Stimulated activated CD8-positive, alpha-beta memory T cell treated with anti-CD3 and anti-CD28 coated beads, Interleukin-2, amount 100 ng/mL, for 48 hours (primary cell): ENCODE data around the gene ABI3.

Experiments
- DNase-seq, 2 donors: peaks; one replicate each; pipeline ENCODE4 v3.0.0-alpha.2; 2020; ENCODE audit warnings: low read depth in 2 of 2

Gene ABI3

DNA sequence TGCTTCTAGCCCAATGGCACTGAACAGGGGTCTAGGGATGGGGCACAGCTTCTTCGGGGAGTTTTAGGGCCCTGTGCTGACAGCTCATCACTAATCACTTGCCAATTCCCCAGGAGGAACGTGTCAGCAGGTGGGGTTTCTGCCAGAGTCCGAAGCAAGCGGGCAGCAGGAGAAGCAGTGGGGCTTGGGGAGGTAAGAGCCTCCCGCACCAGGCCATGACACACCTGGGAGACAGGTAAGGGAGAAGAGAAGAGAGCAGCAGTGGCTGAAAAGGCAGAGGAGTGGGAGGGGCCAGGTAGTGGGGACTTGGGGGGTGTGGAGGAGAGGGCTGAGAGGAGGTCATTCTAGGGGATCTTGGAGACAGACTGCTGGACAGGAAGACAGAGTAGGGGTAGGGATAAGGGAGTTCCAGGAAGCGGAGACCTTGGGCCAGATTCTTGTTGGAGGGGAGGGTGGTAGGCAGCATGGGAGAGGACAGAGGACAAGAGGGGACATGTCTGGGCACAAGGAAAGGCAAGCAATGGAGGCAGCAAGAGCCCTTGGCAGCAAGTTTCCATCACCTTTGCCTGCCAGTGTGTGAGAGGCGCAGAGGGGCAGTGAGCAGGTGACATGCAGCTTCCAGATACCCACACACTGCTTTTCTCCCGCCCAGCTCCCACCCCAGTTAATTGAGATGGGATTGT, 15.2 kb downstream of the ABI3 start:
- DNase-seq = no peak

DNA sequence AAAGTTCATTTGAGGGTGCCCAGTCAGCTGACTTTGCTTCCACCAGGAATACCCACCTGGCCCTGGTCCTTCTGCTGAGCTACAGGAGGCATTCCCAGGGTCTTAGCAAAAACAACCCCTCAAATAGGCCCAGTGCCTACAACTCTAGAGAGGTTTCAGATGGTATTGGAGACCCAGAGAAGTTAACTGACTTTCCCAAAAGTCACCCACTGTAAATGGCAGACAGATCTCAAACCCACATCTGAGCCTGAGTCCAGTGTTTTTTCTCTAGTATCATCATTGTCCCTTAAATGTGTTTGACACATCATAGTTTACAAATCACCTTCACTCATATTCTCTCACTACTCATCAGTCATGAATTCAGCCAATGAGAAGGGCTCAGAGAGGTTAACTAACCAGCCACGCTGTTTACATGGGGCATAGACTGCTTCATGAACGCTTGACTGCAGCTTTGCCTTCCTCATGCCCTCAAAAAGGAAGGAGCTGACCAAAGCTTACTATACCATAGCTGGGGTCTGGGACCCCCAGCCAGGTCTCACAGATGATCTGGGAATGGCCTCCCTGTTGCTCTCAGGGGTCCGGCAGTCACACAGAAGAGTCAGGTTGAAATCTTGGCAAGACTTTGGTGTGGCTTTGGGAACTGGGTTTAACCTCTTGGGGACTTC, 16.4 kb downstream of the ABI3 start:
- DNase-seq = no peak

DNA sequence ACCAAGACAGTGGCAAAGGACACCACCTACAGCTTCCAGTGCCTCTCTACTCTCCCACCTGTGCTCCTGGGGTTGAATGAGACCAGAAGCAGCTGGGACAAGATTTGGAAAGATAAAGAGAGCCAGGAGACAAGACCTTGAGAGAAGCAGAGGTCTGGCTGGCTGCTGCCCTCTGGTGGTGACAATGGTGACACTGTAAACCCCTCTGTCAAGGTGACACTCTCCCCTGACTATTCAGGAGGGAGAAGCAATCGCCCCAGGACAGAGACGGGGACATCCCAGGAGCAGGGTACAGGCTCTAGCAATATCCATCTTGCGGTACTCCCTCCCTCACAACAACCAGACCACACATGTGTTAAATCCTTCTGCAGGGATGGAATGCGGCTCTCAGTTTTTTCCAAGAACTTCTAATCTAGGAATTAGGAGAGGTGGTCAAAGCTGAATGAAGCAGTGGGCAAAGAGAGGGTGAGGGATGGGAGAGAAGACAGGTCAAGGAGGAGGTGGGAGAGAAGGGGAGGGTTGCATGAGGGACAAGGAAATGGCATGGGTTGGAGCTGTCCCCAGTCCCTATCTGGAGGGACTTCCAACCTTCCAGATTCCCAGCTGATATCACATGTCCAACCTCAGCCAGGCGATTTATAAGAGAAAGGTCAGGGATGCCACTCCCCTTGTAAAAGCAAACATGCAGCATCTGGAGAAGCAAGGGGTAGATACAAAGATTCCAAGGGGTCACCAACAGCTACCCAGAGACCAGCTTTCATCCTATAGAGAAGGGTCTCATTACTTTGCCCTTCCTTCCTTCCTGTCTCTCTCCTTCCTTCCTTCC, 17.1 kb downstream of the ABI3 start:
- peak; percentile 66 to 69 for DNase-seq

DNA sequence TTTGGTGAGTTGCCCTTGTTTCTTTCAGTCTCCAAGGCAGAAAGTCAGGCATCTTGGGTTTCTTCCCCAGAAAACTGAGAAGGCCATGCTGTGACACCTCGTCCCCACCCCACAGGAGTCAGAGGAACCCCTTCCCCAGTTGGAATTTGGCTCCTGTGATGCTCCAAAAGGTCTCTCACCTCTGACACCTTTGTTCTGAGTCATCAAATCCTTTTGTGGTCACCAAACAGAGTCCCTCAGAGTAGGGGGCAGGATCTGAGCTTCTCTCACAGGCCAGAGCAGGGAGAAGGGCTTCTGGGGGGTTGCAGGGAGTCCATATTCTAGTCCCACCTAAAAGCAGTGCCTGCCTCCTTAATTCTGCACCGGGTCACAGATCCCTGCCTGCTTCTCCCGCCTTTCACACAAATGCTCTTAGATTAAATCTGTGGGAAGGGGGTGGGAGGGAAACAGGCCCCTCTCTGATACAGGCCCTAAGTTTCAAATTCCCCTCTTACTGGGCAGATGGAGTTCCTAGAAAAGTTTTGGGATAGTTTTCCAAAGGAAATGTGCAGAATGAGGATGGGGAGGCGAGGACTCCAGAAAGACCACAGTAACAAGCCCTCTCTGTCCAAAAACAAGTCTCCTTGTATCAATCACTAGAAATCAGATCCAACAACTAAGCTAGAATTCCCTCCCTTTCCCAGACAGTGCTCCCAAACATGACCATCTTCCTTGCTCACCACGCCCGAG, 18.7 kb downstream of the ABI3 start:
- no peak for DNase-seq

DNA sequence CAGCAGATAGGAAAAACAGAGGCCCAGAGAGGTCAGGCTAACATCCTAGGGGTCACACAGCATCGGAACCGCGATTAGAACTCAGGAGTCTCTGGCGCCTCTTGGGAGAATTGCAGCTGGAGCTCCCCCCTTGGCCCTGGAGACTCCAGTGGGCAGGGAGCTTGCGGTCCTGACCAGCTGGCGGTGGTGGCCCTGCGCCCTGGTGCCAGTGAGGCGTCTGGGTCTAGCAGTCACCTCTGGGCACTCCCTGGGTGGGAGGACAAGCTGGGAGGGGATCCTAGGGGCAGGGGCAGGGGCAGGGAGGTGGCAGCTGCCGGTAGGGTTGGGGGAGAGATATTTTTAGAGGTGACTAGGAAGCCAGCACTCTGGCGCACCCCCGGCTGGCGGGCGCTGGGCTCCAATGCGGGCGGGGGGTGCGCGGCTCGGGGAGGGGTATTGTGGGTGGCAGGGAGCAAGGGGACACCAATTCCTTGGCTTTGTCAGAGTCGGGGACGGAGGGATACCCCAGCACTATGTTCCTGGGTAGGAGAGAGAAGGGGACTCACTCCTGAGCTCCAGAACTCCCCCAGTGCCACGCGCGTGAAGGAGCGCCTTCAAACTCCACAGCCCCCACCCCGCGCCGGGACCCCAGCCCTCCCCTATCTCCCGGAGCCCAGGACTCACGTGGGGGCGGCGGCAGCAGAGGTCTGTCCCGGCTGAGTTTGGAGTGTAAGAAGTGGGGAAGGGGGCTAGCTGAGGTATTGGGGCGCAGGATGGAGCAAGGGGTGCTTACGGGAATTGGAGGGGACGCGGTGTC, 19.5 kb downstream of the ABI3 start:
- DNase-seq = no peak

DNA sequence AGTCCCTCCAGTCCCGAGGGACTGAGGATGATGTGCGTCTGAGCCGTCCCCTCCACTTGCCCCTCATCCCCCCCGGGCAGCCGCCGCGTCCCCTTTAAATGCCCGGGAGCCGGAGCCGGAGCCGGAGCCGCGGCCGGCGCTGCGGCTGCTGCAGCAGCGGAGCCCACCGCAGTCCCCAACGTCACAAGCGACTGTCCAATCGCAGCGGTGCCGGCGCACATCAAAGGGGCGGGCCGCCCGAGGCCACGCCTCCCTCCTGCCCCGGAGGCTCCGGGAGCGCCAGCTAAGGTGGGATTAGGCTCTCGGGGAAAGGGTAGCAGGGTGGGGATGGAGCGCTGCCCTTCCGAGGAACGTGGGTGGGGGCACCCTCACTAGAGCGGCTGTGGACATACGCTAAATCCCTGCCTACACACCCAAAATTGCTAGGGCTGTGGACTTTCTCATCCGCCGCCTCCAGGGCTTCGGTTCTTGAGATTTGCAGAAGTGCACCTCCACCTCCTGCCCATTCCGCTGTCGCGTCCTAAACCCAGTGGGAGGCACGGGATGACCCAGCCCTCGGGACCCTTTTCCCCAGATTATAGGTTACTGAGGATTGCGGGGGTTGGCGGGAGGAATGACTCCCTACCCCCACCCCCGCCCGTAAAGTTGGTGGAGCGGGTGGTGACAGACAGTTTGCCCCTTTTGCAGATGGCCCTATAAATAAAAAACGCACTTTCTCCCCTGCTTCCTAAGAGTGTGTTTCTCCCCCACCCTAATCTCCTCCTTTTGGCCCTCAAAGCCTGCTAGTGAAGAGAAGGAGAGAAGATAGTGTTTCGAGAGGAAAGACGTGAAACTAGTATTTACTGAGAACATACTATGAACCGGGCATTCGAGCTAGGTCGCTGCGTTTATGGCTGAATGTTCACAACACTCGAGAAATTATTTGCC, 20.4 kb downstream of the ABI3 start, which contains the start of gene PHOSPHO1:
Gene PHOSPHO1 (minus strand): TSS at position 152 of the 927 bp plus-strand sequence. CDS start 4,096 bp downstream, outside the sequence.
- peak; percentile 83 to 85 for DNase-seq

DNA sequence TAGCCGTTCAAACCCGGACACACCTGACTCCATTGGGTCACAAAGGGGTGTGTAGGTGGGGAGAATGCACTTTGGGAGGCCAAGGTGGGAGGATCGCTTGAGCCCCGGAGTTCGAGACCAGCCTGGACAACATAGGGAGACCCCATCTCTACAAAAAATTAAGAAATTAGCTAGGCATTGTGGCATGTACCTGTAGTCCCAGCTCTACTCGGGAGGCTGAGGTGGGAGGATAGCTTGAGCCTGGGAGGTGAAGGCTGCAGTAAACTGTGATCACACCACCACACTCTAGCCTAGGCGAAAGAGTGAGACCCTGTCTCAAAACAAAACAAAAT, 21.0 kb downstream of the ABI3 start:
- DNase-seq = no peak

DNA sequence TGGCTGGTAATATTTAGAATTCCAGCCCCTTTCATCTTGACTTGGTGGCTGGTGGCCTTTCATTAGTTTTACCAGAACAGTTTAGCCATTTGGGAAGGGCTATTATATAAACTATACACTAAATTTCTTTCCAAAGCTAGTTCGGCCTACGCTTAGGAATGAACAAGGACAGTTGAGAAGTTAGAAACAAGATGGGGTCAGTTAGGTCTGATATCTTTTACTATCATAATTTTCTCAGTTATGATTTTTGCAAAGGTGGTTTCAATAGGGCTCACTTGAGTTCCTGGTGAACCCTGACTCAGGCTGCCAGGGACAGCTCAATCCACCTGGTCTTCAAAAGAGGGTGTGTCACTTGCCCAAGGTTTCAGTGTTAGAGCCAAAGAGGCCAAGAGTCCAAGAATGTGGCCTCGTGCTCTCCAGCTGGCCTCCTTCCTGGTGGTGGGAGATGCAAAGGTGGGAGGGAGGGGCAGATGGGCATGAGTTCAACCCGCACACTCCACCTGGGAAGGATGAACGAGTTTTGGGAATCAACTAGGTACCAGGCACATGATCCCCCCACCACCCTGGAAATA, 24.1 kb downstream of the ABI3 start:
- no peak for DNase-seq

DNA sequence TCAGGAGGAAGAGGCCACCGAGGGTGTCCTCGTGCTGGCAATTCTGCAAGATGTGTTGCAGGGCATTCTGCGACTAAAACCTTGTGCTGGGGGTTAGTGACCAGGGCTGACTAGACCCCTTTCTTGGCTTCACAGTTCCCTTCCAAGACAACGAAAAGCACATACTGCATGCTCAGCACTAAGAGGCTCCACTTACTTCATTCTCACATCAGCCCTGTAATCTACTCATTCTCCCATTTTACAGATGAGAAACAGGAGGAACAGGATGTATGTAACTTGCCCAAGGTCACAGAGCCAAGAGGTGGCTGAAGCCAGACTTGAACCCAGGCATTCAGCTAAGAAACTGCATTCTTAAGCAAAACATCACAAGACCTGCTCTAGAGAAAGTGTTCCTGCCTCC, 25.4 kb downstream of the ABI3 start:
- DNase-seq = no peak

DNA sequence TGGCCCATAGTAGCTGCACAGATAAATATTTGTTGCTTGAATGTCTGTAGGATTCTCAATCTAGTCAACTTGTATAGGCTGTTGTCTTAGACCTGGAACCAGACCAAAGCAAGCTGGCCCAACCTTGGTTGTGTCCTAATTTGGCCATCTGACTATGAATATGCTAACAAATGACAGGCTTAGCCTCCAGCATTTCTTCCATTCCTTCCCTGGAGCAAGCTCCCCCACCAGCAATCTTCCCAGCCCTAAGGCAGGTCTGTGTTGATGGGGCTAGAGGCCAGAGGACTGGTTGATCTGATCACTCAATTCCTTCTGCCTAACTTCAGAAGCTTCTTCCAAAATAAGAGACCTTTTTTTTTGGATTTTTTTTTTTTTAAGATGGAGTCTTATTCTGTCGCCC, 29.5 kb downstream of the ABI3 start:
- DNase-seq = no peak

DNA sequence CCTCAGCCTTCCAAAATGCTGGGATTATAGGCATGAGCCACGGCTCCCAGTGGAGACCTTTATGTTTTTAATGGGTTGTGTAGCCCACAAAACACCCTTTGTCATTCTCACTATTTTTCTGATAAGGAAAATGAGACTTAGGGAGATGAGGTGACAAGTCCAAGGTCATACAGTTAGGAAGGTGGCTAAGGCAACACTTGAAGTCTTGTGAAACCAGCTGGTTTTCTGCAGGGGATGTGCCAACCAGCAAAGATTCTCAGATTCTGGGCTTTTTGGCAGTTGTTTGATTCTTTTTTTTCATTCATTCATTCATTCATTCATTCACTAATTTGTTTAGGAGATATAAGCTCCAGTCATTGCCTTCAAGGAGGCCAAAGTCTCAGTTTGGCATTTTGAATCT, 30.1 kb downstream of the ABI3 start:
- no peak for DNase-seq

DNA sequence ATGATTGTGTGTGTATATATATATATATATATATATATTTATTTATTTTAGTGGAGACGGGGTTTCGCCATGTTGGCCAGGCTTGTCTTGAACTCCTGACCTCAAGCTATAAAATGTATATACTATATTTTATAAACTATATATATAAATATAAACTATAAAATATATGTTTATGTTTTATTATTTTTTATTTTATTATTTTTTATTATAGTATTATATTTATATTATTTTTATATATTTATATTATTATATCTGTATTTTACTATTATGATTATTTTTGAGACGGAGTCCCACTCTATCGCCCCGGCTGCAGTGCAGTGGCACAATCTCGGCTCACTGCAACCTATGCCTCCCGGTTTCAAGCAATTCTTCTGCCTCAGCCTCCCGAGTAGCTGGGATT, 30.5 kb downstream of the ABI3 start:
- DNase-seq = no peak

DNA sequence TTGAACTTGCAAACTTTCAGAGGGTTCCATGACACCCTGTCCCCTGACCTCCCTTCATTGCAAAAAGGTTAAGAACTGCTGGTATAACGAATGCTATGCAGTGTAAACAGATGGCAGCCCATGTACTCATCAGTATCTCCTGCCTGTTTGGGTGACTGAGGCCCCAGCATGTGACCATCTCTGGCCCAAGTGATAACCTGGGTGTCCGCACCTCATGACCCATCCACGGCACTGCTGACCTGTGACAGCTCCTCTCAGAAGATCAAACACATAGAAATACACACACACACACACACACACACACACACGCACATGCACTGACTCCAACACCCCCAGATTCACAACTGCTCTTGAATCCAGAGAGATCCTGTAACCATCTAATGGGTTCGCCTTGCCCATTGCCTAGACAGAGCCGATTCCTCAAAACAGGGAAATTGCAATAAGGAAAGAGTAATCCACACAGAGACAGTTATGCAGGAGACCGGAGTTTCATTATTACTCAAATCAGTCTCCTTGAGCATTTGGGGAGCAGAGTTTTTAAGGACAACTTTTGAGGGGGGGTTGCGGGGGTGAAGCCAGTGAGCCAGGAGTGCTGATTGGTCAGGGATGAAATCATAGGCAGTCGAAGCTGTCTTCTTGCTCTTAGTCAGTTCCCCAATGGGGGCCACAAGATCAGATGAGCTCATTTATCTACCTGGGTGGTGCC, 31.3 kb downstream of the ABI3 start:
- no peak for DNase-seq

DNA sequence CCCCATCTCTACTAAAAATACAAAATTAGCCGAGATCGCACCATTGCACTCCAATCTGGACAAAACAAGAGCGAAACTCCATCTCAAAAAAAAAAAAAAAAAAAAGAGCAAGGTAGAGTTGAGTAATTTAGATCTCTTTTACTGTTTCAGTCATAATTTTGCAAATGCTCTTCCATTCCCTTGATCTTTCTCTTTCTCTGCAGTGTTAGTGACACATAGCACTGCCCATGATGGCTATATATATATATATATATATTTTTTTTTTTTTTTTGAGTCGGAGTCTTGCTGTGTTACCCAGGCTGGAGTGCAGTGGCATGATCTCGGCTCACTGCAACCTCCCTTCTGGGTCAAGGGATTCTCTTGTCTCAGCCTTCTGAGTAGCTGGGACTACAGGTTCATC, 32.3 kb downstream of the ABI3 start:
- DNase-seq = no peak

DNA sequence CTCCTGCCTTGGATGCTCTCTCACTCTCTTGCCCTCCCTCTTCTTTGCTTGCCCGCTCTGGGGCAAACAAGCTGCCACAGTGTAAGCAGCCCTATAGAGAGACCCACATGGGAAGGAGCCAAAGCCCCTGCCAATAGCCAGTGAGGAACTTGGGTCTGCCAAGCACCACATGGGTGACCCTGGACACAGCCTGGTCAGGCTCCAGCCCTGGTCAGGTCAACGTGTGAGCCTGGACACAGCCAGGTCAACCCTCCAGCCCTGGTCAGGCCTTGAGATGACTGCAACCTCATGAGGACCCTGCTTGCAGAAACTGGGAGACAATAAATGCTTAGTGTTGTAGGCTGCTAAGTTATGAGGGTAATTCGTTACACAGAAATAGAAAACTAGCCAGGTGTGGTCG, 34.3 kb downstream of the ABI3 start:
- no peak for DNase-seq

DNA sequence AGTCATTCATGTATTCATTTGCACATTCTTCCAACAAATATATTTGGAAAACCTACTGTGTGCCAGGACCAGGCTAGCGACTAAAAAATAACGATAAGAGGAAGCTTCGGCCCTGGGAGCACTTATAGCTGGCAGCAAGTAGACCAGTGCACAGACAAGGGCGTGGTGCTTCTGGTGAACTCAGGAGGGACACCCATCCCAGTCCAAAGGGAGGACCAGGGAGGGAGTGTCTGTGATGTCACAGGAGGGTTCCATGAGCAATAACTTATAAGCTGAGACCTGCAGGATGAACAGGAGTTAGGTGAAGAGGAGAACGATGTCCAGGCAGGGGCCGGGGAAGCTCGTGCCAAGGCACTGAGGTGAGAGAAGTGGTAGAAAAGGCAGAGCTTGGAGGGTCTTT, 37.4 kb downstream of the ABI3 start:
- DNase-seq = no peak

DNA sequence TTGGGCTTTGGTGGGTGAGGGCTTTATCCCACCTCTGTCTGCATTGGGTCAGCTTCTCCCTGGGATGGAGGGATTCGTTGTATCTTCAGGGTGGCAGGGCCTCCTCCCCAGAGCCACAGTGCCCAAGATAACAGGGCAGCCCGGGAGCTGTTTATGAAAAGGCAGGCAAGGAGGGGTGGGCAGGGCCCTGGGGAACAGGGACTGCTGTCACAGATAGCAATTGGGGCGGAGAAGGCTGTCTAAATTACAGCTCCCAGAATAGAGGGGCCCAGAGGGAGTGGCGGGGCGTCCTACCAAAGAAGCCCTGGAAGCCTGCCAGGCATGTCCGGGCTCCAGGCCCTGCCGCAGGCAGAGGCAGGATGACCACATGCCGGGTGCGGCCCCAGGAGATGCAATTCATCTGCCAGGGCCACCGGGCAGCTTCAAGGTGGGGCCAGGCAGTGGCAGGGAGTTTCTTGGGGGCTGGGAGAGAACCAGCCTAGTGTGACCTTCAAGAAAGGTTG, 38.8 kb downstream of the ABI3 start:
- DNase-seq = no peak

DNA sequence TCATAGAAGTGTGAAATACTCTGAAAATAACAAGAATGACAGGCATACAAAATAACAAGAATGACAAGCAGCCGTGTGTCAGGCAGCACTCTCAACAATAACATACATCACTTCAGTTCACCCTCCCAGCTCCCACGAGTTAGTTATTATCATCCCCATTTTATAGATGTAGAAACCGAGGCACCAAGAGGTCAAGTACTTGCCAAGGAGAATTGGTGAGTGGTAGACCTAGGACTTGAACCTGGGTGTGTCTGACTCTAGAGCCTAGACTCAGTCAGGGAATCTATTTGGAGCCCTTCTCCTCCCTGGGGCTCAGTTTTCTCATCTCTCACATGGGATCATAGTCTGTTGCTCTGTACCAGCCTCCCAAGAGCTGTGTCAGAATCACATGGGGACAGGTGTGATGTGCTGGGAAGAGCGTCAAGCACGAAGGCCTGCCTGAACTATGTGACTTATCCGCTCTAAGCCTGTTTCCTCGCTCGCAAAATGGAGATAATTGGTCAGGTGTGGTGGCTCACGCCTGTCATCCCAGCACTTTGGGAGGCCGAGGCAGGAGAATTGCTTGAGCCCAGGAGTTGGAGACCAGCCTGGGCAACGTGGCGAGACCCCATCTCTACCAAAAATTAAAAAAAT, 39.5 kb downstream of the ABI3 start:
- no peak for DNase-seq
